IPS-15b (cell line): ENCODE results near the gene CTDSP2.
A peak's percentile ranks its signal among the peaks of the same experiment; 100 is the strongest.

ENCODE experiments used
- H3K27me3 ChIP-seq: one replicate; pipeline ENCODE4 v1.6.1; 2013; ENCODE audit warnings: low read length; ENCODE audit not compliant: control insufficient read depth, insufficient read depth
- H3K36me3 ChIP-seq: one replicate; pipeline ENCODE4 v1.6.1; 2013; ENCODE audit warnings: low read length; ENCODE audit not compliant: control insufficient read depth, insufficient read depth
- H3K4me1 ChIP-seq: one replicate; pipeline ENCODE4 v1.6.1; 2013; ENCODE audit warnings: mild to moderate bottlenecking, low read length; ENCODE audit not compliant: control insufficient read depth, insufficient read depth
- H3K4me3 ChIP-seq: one replicate; pipeline ENCODE4 v1.5.1; 2013; ENCODE audit warnings: low read depth, low read length
- H3K9ac ChIP-seq: one replicate; pipeline ENCODE4 v1.6.1; 2013; ENCODE audit warnings: low read depth, mild to moderate bottlenecking, low read length
- H3K9me3 ChIP-seq: one replicate; pipeline ENCODE4 v1.6.1; 2013; ENCODE audit warnings: mild to moderate bottlenecking, low read length; ENCODE audit not compliant: control insufficient read depth, insufficient read depth

The CTDSP2 gene

DNA sequence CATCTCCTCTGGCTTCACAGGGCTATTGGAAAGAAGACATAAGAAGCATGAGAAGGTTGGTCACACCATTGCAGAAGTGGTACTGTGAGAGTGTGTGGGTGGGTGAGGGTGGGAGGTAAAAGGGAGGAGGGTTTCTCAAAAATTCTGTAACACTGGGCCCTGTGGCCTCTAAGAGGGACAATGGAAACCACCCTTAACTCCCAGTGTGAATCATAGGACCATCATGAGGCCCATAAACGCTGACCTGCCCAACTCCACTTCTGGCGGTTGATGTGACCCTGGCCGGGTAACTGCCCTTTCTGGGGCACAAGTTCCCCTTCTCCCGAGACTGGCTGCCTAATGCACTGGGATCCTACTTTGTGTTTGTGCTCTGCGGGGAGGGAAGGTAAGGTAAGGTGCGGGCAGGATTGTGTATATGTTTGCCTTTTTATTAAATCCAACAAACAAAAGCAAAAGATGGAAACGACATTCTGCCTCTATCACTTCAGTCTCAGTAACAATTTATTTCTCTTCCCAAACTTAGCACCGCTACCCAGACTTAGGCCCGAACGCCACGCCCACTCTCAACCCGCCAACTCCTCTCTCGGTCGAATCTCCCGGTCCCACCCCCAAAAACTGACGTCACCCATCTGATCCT is 75.2 kb downstream of the CTDSP2 start:
- Histone ChIP-seq H3K4me1 (peaks cover 5% of the 10 kb centered on the region), H3K36me3 (peaks cover 12% of the 10 kb centered on the region), H3K4me3 (peak overlapping the region; percentile 82)

DNA sequence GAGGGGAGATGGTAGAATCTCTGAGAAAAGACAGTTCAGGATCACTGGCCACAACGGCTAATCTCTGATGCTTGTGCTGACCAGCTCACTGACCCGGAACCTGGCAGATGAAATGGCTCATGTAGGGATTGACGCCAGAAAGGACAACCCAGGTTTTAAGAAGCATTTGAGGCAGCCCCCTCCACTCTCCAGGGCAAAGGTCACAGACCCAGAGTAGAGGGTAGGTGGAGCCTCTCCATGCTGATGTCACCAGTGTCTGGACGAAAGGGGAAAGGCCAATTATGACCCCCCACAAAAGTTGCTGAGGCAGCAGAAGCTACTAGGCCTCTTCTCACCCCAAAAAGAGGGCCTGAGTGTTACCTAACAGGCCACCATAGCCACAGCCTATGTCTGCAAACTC is 75.8 kb downstream of the CTDSP2 start:
- no peak overlapping the region for H3K4me3 ChIP-seq
- no peak overlapping the region for H3K9ac ChIP-seq
- H3K36me3 ChIP-seq = peaks cover 12% of the 10 kb centered on the region
- H3K4me1 ChIP-seq = peaks cover 9% of the 10 kb centered on the region
- H3K9me3 ChIP-seq = no peaks in the 10 kb centered on the region
- H3K27me3 ChIP-seq = peaks cover 32% of the 10 kb centered on the region

More for the DNA sequence above, 75.2 kb downstream of the CTDSP2 start:
- peak overlapping the region; percentile 90 for H3K9ac ChIP-seq
- H3K27me3 ChIP-seq = peaks cover 26% of the 10 kb centered on the region
- no peaks in the 10 kb centered on the region for H3K9me3 ChIP-seq
